Thymus (tissue), 14 donors: ENCODE results near the gene BLNK. TPM values are rescaled to one million over a fixed set of nuclear protein-coding genes. Genes with fewer than 3 reads are reported as not detected.
A peak's percentile ranks its signal among the peaks of the same experiment; 100 is the strongest.

Source experiments
- DNase-seq, 9 donors: peaks; one replicate each; pipeline ENCODE4 v3.0.0-alpha.2; 2013; ENCODE audit warnings: low spot score in 9 of 9, low read depth in 6 of 9, missing footprints in 1 of 9
- H3K27ac ChIP-seq, 2 donors: one replicate each; pipeline ENCODE4 v1.5.1; 2013; ENCODE audit warnings: control low read depth in 1 of 2, low read depth in 1 of 2, low read length in 1 of 2, mild to moderate bottlenecking in 1 of 2, moderate library complexity in 1 of 2
- H3K27me3 ChIP-seq, 2 donors: one replicate each; pipeline ENCODE4 v1.5.1; 2013; ENCODE audit warnings: low read length in 1 of 2; ENCODE audit not compliant: control insufficient read depth in 2 of 2, insufficient read depth in 1 of 2
- H3K36me3 ChIP-seq, 2 donors: one replicate each; pipeline ENCODE4 v1.5.1; 2013; ENCODE audit warnings: low read length in 1 of 2, mild to moderate bottlenecking in 1 of 2, moderate library complexity in 1 of 2; ENCODE audit not compliant: control insufficient read depth in 2 of 2, insufficient read depth in 2 of 2
- H3K4me1 ChIP-seq, 2 donors: one replicate each; pipeline ENCODE4 v1.5.1; 2013; ENCODE audit warnings: low read length in 2 of 2; ENCODE audit not compliant: control insufficient read depth in 2 of 2, insufficient read depth in 2 of 2
- H3K4me3 ChIP-seq, 2 donors: one replicate each; pipeline ENCODE4 v1.5.1; 2013; ENCODE audit warnings: low read length in 2 of 2, control low read depth in 1 of 2, mild to moderate bottlenecking in 1 of 2
- H3K9me3 ChIP-seq, 2 donors: one replicate each; pipeline ENCODE4 v1.5.1; 2013; ENCODE audit warnings: low read length in 1 of 2, mild to moderate bottlenecking in 1 of 2; ENCODE audit not compliant: control insufficient read depth in 2 of 2, insufficient read depth in 1 of 2
- WGBS: extraction: QIAGEN DNeasy Blood & Tissue Kit; methylation state at CpG from one replicate; pipeline ENCODE4 v1.1.7; 2013; 5-methylcytosine and 5-hydroxymethylcytosine counted together
- long read RNA-seq, 10 donors: transcript quantifications; one replicate each; lab custom pipeline, GENCODE V29; 2026
- polyA plus RNA-seq: library from polyadenylated mRNA; stranded (reverse); fragments of 200-250 nt; gene quantifications from one replicate; pipeline ENCODE4 v1.2.3, GENCODE V29; 2013
- total RNA-seq: library from RNA; stranded (reverse); fragments of 120-200 nt; gene quantifications from one replicate; pipeline ENCODE4 v1.2.4, GENCODE V29; 2013
- donor health status: healthy.

Gene BLNK
- total RNA-seq (7.2 TPM), polyA plus RNA-seq (11.2 TPM)
- long read RNA-seq, donor 1 = 0 reads
- long read RNA-seq, donor 2 = 0 reads
- long read RNA-seq, donor 3, partial matches to known transcripts = 0 of 1 reads
- long read RNA-seq, donor 3, other reads (novel, unspliced or antisense) = 0 of 1 reads
- long read RNA-seq, donor 4 = 0 reads
- long read RNA-seq, donor 5, partial matches to known transcripts = 0 of 4 reads
- long read RNA-seq, donor 5, other reads (novel, unspliced or antisense) = 0 of 4 reads
- long read RNA-seq, donor 6, partial matches to known transcripts = 0 of 1 reads
- long read RNA-seq, donor 6, other reads (novel, unspliced or antisense) = 0 of 1 reads
- long read RNA-seq, donor 7 = 0 reads
- long read RNA-seq, donor 8 = 0 reads
- long read RNA-seq, donor 9, partial matches to known transcripts = 0 of 1 reads
- long read RNA-seq, donor 9, other reads (novel, unspliced or antisense) = 0 of 1 reads
- long read RNA-seq, donor 10, partial matches to known transcripts = 0 of 4 reads
- long read RNA-seq, donor 10, other reads (novel, unspliced or antisense) = 0 of 4 reads

DNA sequence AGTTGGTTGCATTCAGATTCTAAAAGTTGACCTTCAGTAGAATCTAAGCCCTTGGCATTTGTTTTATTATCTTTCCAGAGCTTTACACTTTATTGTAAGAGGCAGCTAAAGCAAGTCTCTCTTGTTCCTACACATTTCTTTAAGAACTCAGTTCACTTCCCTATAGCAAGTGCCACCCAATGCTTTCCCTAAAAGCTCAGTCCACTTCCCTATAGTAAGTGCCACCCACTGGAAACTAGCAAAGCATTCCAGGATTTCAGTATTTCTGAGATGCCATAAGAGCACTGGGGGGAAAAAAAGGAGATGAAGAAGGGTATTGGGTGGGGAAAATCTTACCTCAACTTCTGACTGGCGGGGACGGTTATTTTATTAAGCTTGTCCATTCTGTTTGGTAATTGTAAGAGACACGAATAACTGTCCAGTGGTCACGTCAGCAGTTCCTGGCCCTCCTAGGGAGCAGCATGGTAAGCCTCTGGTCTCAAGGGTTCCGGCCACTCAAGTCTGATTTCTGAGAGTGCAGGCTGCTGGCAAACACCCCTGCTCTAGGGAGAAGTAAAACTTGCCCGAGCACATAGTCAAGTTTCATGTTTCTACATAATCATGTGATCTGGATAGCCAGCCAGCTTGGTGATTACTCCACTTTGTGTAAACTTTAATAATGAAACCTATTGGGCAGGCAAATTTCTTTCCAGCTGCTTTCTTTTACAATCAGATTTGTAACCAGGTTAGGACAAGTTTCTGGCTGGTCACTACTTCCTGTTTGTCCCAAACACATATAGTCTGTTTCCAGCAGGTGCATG is at the start of gene BLNK:
BLNK (minus strand) TSS at position 554 of the 800 bp plus-strand sequence; CDS start at position 383, 171 bp downstream.
- Histone ChIP-seq H3K4me3 (peak within 1 kb of the TSS in 1 of 2 donors; percentile 21), H3K9me3 (no peaks in the 10 kb centered on the region), H3K36me3 (no peaks in the 10 kb centered on the region), H3K27ac (peak within 1 kb of the TSS; percentile 61 to 66), H3K27me3 (no peaks in the 10 kb centered on the region), H3K4me1 (peaks cover 0 to 4% of the 10 kb centered on the region in 2 donors)
- peak in 1 of 9 donors; percentile 41 for DNase-seq
- 77% methylated on average over 6 of the region's 6 CpGs for WGBS

DNA sequence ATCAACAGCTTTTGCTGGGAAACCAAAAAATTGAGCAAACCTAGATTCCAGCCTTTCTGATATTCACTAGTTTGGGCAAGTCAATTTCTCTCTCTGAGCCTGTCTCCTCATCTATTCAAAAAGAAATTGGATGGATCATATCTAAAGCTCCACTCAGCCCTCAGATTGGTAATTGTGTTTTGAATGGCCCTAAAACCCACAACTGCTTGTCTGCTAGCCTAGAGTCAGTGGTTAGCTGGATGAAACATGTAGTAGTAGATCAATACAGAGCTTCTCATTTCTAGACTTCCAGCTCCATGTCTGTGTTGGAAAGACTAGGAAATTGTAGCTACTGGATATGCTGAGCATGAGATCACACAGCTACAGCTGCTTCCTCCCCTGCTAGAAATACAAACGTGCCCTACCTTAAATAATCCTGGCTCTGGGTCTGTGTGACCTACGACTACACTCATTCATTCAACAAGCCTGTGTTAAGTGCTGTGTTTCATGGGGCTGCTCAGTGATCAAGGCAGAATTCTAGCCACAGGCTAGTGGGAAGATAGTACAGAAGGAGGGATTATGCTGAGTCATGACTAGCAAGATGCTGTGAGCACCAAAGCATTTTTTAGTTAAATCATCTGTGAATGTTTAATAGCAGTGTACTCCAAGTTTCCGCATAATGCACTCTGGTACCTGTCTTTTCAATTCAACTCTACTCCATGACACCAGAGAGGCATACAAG is 48.5 kb upstream of the BLNK start:
- WGBS = 70% methylated on average over 3 of the region's 3 CpGs
- H3K36me3 ChIP-seq = peaks cover 45 to 57% of the 10 kb centered on the region in 2 donors
- H3K27me3 ChIP-seq = no peaks in the 10 kb centered on the region
- H3K9me3 ChIP-seq = no peaks in the 10 kb centered on the region
- H3K4me1 ChIP-seq = peaks cover 17 to 21% of the 10 kb centered on the region in 2 donors
- DNase-seq = no peak
- H3K4me3 ChIP-seq = no peak overlapping the region
- no peak overlapping the region for H3K27ac ChIP-seq

DNA sequence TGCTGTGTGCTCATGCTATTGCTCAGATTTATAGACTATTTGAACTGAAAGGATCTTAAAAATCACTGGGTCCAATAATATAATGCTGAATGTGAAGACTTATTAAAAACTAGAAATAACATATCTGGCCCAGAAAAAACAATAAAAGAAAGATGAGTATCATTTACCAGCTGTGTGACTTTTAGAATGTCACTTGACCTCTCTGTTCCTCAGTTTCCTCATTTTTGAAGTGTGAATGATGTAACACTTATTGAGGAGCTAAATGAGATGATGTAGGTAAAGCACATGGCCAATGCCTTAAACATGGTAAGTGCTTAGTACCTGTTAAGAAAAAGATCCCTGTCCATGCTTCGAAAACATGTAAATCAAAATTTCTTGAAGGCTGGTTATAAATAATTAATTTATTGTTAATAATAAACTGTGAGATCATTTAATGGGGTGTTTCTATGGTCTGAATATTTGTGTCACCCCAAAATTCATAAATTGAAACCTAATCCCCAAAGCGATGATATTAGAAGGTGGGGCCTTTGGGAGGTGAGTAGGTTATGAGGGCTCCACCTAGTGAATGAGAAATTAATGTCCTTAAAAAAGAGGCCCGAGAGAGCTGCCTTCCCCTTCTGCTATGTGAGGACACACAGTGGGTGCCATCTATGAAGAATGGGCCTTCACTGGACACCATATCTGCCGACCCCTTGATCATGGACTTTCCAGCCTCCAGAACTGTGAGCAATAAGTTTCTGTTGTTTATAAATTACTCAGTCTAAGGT is 45.9 kb upstream of the BLNK start:
- Histone ChIP-seq H3K4me1 (peaks cover 35 to 39% of the 10 kb centered on the region in 2 donors), H3K27ac (no peak overlapping the region), H3K36me3 (peaks cover 31 to 39% of the 10 kb centered on the region in 2 donors), H3K9me3 (no peaks in the 10 kb centered on the region), H3K27me3 (no peaks in the 10 kb centered on the region), H3K4me3 (no peak overlapping the region)
- 86% methylated on average over 4 of the region's 4 CpGs for WGBS
- no peak for DNase-seq

DNA sequence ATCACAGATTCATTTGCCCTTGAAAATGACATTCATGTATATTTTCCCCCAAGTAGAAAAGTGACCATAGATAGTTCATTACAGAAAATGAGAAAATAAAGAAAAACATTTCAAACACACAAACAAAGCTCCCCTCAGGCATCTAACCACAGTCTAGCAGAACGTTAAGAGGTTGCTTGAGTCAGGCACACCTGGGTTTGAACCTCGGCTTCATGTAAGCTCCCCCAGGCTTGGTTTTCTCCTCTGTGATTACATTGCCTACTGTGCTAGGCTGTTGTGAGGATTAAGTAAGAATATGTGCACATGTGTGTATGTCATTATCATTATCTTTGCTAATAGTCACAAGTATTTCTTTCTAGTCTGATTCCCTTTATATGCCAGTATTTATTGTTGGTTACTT is 42.0 kb upstream of the BLNK start:
- peak overlapping the region; percentile 81 to 88 for H3K27ac ChIP-seq
- H3K9me3 ChIP-seq = no peaks in the 10 kb centered on the region
- DNase-seq = peak in 4 of 9 donors; percentile 48 to 83 (median 56)
- H3K36me3 ChIP-seq = peaks cover 4 to 17% of the 10 kb centered on the region in 2 donors
- 4% methylated on average over 2 of the region's 2 CpGs for WGBS
- peak overlapping the region in 1 of 2 donors; percentile 44 for H3K4me3 ChIP-seq
- no peaks in the 10 kb centered on the region for H3K27me3 ChIP-seq
- H3K4me1 ChIP-seq = peaks cover 50 to 68% of the 10 kb centered on the region in 2 donors

DNA sequence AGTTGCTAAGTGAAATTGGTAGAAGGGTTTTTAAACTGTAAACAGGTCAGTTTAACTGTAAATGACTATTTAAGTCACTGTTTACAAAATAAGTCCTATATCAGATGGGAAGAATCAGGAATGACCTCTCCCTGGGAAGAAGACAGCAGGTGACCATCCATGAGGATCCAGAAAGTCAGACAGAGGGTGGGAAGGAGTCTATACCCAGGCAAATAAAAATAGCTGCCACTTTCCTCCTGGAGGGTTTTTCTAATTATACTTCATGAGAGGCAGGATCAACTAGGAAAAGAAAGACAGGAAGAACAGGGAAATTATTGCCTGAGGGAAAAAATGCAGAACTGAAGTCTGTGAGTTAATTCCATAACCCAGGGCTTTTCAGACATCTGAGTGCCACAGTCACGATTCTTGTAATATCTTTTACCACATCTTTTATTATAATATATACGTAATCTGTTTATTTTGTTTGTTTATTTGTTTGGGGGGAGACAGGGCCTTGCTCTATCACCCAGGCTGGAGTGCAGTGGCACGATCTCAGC is 39.9 kb upstream of the BLNK start:
- Histone ChIP-seq H3K4me3 (peak overlapping the region in 1 of 2 donors; percentile 6), H3K36me3 (peaks cover 0 to 7% of the 10 kb centered on the region in 2 donors)
- 54% methylated on average over 3 of the region's 3 CpGs for WGBS

DNA sequence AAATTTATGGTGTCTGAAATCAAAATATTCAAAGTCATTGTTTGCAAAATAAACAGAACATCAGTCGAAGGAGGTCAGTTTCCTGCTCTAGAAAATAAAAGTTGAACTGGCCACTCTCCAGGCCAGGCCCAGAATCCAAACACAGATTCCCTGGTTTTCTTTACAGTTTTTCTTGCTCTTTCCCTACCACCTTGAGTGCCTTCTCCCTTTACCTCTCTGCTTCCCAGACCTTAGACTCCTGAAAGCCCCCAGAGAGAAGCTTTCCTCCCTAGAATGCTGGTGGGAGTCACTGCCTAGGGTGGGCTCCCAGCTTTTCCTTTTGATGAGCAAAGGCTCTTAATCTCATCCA is 38.9 kb upstream of the BLNK start:
- no peaks in the 10 kb centered on the region for H3K9me3 ChIP-seq
- peaks cover 38 to 72% of the 10 kb centered on the region in 2 donors for H3K4me1 ChIP-seq
- H3K4me3 ChIP-seq = peak overlapping the region in 1 of 2 donors; percentile 85
- H3K27me3 ChIP-seq = no peaks in the 10 kb centered on the region
- no peak for DNase-seq
- WGBS = 41% methylated on average over 1 of the region's 1 CpG
- H3K27ac ChIP-seq = peak overlapping the region; percentile 0 to 68
- H3K36me3 ChIP-seq = peaks cover 0 to 3% of the 10 kb centered on the region in 2 donors

More for the DNA sequence above, 39.9 kb upstream of the BLNK start:
- Histone ChIP-seq H3K4me1 (peaks cover 45 to 77% of the 10 kb centered on the region in 2 donors), H3K27ac (peak overlapping the region in 1 of 2 donors; percentile 4), H3K9me3 (no peaks in the 10 kb centered on the region), H3K27me3 (no peaks in the 10 kb centered on the region)
- DNase-seq = no peak

DNA sequence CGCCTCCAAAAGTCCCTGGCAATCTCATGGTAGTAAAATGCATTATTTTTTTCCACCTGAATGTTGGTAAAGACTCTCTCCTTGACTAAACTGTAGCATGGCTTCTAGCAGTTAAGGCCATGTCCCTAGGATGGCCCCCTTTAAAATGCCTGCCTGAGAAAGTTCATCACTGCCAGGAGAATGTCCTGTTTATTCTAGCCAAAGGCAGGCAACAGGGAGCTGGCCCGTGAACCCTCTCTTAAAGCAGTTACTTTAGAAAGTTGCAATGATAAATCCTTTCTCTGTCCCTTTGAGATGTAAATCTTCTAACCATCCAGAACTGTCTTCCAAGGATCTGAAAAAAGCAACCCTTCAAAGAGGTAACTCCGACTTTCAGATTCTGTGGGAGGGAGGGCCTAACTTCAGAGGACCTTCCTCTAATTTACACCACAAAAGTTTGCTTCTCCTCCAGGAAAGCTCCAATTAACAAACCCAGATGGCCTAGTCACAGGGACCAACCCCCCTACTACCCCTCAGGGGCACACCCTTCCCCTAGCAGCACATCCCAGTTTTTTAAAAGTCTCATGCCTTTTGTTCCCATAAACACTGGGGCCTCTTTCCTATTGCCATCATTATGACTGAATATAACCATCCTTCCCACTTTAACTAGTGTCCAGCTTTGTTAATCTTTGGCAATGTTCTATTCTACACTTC is 38.4 kb upstream of the BLNK start:
- peaks cover 33 to 73% of the 10 kb centered on the region in 2 donors for H3K4me1 ChIP-seq
- H3K27me3 ChIP-seq = no peaks in the 10 kb centered on the region
- DNase-seq = no peak
- H3K9me3 ChIP-seq = no peaks in the 10 kb centered on the region
- H3K27ac ChIP-seq = peak overlapping the region; percentile 0 to 74
- peaks cover 0 to 3% of the 10 kb centered on the region in 2 donors for H3K36me3 ChIP-seq
- WGBS = 38% methylated on average over 3 of the region's 3 CpGs
- peak overlapping the region in 1 of 2 donors; percentile 85 for H3K4me3 ChIP-seq
